GM10248 (cell line): Measurements from ENCODE around the gene ZNF660.
A peak's percentile ranks its signal among the peaks of the same experiment; 100 is the strongest.

Experiments used
- CTCF ChIA-PET: fragments of 300-600 bp; sonication (Branson Sonifier 250); formaldehyde crosslinking; extraction: SDS; loops from one replicate; lab custom pipeline; 2021; ENCODE audit warnings: antibody characterized with exemption; lab: Yijun Ruan, JAX
- POLR2A ChIA-PET: fragments of 350-650 bp; sonication (Branson Sonifier 250); formaldehyde crosslinking; extraction: SDS; loops from one replicate; lab custom pipeline; 2020; ENCODE audit warnings: antibody characterized with exemption; lab: Yijun Ruan, JAX
- DNase-seq: peaks from one replicate; pipeline ENCODE4 v3.0.0; 2012; ENCODE audit errors: extremely low spot score
- TF ChIP-seq, protein P1 (sequence below): IDR thresholded peaks from 2 replicates; pipeline ENCODE4 v1.5.1; 2012; ENCODE audit warnings: mild to moderate bottlenecking, low read depth; ENCODE audit errors: extremely low read depth, missing control alignments, control extremely low read depth

ZNF660 gene

DNA sequence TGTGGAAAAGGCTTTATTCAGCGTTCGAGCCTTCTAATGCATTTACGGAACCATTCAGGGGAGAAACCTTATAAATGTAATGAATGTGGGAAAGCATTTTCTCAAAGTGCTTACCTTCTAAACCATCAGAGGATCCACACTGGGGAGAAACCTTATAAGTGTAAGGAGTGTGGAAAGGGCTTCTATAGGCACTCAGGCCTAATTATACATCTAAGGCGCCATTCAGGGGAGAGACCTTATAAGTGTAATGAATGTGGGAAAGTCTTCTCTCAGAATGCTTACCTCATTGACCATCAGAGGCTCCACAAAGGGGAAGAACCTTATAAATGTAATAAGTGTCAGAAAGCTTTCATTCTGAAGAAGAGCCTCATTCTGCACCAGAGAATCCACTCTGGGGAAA, 57.6 kb downstream of the ZNF660 start:
- TF ChIP-seq, protein P1, sequence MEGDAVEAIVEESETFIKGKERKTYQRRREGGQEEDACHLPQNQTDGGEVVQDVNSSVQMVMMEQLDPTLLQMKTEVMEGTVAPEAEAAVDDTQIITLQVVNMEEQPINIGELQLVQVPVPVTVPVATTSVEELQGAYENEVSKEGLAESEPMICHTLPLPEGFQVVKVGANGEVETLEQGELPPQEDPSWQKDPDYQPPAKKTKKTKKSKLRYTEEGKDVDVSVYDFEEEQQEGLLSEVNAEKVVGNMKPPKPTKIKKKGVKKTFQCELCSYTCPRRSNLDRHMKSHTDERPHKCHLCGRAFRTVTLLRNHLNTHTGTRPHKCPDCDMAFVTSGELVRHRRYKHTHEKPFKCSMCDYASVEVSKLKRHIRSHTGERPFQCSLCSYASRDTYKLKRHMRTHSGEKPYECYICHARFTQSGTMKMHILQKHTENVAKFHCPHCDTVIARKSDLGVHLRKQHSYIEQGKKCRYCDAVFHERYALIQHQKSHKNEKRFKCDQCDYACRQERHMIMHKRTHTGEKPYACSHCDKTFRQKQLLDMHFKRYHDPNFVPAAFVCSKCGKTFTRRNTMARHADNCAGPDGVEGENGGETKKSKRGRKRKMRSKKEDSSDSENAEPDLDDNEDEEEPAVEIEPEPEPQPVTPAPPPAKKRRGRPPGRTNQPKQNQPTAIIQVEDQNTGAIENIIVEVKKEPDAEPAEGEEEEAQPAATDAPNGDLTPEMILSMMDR, result no peak
- POLR2A ChIA-PET, result no interaction called here
- CTCF ChIA-PET, result no interaction called here
- no peak for DNase-seq

DNA sequence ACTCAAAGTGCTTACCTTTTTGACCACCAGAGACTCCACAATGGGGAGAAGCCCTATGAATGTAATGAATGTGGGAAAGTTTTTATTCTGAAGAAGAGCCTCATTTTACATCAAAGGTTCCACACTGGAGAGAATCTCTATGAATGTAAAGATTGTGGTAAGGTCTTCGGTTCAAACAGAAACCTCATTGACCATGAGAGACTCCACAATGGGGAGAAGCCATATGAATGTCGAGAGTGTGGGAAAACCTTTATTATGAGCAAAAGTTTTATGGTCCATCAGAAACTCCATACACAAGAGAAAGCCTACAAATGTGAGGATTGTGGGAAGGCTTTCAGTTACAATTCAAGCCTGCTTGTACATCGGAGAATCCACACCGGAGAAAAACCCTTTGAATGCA, 58.3 kb downstream of the ZNF660 start:
- no peak for DNase-seq
- CTCF ChIA-PET, result no interaction called here
- POLR2A ChIA-PET, result no interaction called here
- TF ChIP-seq, protein P1, result no peak

DNA sequence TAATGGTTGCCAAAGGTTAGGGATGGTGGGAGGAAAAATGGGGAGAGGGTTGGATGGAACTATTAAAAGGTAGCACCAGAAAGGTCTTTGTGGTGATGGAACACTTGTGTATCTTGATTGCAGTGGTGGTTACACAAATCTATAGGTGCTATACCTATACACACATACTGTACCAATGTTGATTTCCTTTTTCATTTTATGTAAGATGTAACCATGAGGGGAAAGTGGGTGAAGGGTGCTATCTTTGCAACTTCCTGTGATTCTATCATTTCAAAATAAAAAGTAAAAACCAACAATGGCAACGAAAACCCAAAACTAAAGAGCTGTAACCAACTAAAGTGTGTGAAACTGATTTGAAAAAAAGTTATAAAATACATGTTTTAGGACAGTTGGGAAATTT, 63.0 kb downstream of the ZNF660 start:
- TF ChIP-seq, protein P1, result no peak
- POLR2A ChIA-PET, result no interaction called here
- no peak for DNase-seq
- CTCF ChIA-PET, result interaction anchor here (0.7 to 0.8 kb wide), 2 partner anchors 10 kb away, joined by 3 read pairs; no protein-coding TSS in a partner anchor

- peak; percentile 91 for DNase-seq
- TF ChIP-seq, protein P1, result no peak
- POLR2A ChIA-PET, result no interaction called here
- CTCF ChIA-PET, result interaction anchor here (0.7 kb wide), 1 partner anchor 9 kb away, joined by 3 read pairs; no protein-coding TSS in a partner anchor
Measured at GRCh38 chr3:44648564-44649229, 63.9 kb downstream of the ZNF660 start, which contains the start of gene ZNF35. Gene ZNF35, plus strand, starts transcription at chr3:44648732. Its CDS starts 2,336 bp downstream, at chr3:44651068.
